Breast epithelium (tissue), 4 donors: Measurements from ENCODE around the gene MTRF1. TPM values are rescaled to one million over a fixed set of nuclear protein-coding genes. Genes with fewer than 3 reads are reported as not detected.

Source experiments
- DNase-seq, 2 donors: peaks; one replicate each; pipeline ENCODE4 v3.0.0-alpha.2; 2019; ENCODE audit warnings: low spot score in 2 of 2
- H3K27ac ChIP-seq, 2 donors: fragments of 200-600 bp; sonication (generic) in 1 of 2; one replicate each; pipeline ENCODE4 v1.5.1; 2016 to 2019; ENCODE audit warnings: mild to moderate bottlenecking in 1 of 2
- H3K27me3 ChIP-seq, 2 donors: fragments of 200-600 bp; sonication (generic) in 1 of 2; one replicate each; pipeline versions ENCODE4 v1.5.1 to v1.6.0; 2017 to 2019; ENCODE audit warnings: control low read depth in 1 of 2, mild to moderate bottlenecking in 1 of 2
- H3K36me3 ChIP-seq: fragments of 200-600 bp; one replicate; pipeline ENCODE4 v1.5.1; 2019
- H3K4me1 ChIP-seq, 2 donors: fragments of 200-600 bp; sonication (generic); one replicate each; pipeline ENCODE4 v1.5.1; 2016 to 2019; ENCODE audit warnings: control low read depth in 1 of 2
- H3K4me3 ChIP-seq, 3 donors: fragments of 200-600 bp; sonication (generic); 1 replicate in 2 of 3; 2 replicates in 1 of 3; pipeline ENCODE4 v1.5.1; 2016 to 2019; ENCODE audit warnings: mild to moderate bottlenecking in 3 of 3, moderate library complexity in 2 of 3
- H3K9me3 ChIP-seq, 2 donors: fragments of 200-600 bp; sonication (generic) in 1 of 2; one replicate each; pipeline ENCODE4 v1.5.1; 2016 to 2019; ENCODE audit warnings: control low read depth in 1 of 2
- POLR2A ChIP-seq: fragments of 450-650 bp; IDR thresholded peaks from one replicate; pipeline ENCODE4 v1.6.1; 2016; ENCODE audit warnings: antibody characterized with exemption, mild to moderate bottlenecking, moderate library complexity
- POLR2AphosphoS5 ChIP-seq, 3 donors: sonication (generic); formaldehyde crosslinking; IDR thresholded peaks; one replicate each; pipeline ENCODE4 v1.6.1; 2017; ENCODE audit warnings: antibody characterized with exemption in 3 of 3
- intact Hi-C: fragments of 100-400 bp; cut with DNase I; formaldehyde crosslinking; loops from one replicate; pipeline ENCODE4 v1.15.1; 2023; ENCODE audit warnings: low total_unique reads
- total RNA-seq, 3 donors: library from RNA; depleted of rRNA; stranded (reverse); fragments of >200 nt; gene quantifications; one replicate each; pipeline ENCODE4 v1.1.0, GENCODE V29; 2016
- TF ChIP-seq, protein P1 (sequence below), 3 donors: fragments of 450-650 bp; IDR thresholded peaks; one replicate each; pipeline ENCODE4 v1.5.1; 2016 to 2017; ENCODE audit warnings: antibody characterized with exemption in 3 of 3, mild to moderate bottlenecking in 3 of 3, moderate library complexity in 3 of 3

MTRF1 gene
- total RNA-seq, 3 donors from 2014 or later = 10.4 to 18.6 (median 12.8) TPM

DNA sequence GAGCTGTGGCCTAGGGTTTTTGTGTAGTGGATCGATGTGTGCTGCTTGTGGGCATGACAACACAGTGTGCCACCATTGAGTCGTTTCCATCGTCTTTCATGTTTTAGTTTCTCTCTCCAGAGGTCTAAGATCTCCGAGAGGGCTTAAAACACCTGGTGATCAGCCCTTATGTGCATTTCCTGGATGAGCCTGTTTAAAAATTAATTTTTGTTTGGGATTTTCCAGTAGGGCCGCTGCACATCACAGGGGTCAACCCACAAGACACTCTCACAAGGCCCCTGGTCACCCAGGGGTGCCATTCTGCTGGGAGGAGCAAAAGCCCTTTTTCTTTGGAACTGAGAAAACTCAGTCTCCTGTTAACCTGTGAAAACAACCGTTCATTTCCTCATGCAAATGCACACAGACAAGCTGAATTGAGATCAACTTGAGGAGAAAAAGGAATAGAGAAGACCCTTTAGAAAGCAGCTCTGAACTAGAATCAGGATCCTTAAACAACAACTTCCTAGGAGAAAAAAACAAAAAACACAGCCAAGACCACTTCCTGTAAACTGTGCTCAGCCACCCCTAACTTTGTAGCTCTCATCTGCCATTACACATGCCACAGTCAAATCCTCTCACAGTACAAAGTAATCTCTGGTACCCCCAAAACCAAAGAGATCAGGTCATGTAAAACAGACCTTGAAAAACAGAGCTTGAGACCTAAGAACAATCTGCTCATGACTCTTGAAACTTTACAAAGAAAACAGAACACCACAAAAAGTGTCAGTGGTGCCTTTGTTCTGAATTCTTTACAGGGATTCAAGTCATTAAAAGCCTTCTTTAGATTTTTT, 8.3 kb upstream of the MTRF1 start:
- Histone ChIP-seq H3K36me3 (no peaks in the 10 kb centered on the region), H3K4me1 (no peaks in the 10 kb centered on the region), H3K27ac (no peak overlapping the region), H3K27me3 (no peaks in the 10 kb centered on the region), H3K4me3 (no peak overlapping the region), H3K9me3 (peaks cover 0 to 9% of the 10 kb centered on the region in 2 donors)
- intact Hi-C loops = no loop called here
- TF ChIP-seq, protein P1, sequence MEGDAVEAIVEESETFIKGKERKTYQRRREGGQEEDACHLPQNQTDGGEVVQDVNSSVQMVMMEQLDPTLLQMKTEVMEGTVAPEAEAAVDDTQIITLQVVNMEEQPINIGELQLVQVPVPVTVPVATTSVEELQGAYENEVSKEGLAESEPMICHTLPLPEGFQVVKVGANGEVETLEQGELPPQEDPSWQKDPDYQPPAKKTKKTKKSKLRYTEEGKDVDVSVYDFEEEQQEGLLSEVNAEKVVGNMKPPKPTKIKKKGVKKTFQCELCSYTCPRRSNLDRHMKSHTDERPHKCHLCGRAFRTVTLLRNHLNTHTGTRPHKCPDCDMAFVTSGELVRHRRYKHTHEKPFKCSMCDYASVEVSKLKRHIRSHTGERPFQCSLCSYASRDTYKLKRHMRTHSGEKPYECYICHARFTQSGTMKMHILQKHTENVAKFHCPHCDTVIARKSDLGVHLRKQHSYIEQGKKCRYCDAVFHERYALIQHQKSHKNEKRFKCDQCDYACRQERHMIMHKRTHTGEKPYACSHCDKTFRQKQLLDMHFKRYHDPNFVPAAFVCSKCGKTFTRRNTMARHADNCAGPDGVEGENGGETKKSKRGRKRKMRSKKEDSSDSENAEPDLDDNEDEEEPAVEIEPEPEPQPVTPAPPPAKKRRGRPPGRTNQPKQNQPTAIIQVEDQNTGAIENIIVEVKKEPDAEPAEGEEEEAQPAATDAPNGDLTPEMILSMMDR (IDR thresholded peaks at IDR 0.05) = no peak
- TF ChIP-seq POLR2A = no peak
- no peak for TF ChIP-seq POLR2AphosphoS5 (IDR thresholded peaks at IDR 0.05)
- DNase-seq = no peak

DNA sequence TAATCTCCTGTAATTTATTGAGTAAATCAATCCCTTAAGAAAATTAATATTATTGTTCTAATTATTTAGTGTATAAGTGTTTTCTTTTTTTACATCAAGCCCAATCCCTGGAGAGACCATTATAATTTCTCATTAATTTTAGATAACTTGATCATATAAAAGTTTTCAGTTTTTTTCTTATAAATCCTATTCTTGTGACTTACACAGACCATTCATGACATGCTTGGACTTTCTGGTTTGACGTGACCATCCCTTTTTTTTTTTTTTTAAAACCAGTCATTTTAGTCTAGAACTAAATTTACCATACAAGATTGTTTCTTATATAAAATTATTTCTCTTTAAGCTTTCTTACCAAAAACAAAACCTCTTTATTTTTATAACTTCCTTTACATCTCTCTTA, 5.4 kb upstream of the MTRF1 start:
- H3K9me3 ChIP-seq = peaks cover 0 to 9% of the 10 kb centered on the region in 2 donors
- no peak overlapping the region for H3K27ac ChIP-seq
- no peak overlapping the region for H3K4me3 ChIP-seq
- no peak for DNase-seq
- no peaks in the 10 kb centered on the region for H3K4me1 ChIP-seq
- intact Hi-C loops = no loop called here
- H3K36me3 ChIP-seq = no peaks in the 10 kb centered on the region
- TF ChIP-seq POLR2AphosphoS5 (IDR thresholded peaks at IDR 0.05) (no peak), POLR2A (no peak)
- TF ChIP-seq, protein P1 (IDR thresholded peaks at IDR 0.05) = no peak
- H3K27me3 ChIP-seq = no peaks in the 10 kb centered on the region

DNA sequence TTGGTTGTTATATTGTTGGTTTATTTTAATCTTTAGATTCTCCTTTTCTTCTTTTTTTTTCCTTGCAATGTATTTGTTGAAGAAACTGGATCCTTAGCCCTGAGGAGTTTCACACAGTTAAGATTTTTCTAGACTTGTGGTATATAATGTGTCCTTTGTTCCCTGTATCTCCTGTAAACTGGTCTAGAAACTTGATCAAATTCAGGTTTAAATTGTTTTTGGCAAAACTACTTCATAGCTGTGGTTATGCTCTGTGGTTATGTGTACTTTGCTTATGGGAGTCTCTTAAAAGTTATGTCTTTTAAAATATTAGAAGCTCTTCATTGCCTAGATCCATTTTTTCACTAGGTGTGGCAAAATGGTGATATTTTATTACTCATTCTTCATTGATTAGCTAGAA, 3.7 kb upstream of the MTRF1 start:
- H3K36me3 ChIP-seq = no peaks in the 10 kb centered on the region
- no peak for TF ChIP-seq POLR2A
- TF ChIP-seq, protein P1 (IDR thresholded peaks at IDR 0.05) = no peak
- no peak for TF ChIP-seq POLR2AphosphoS5 (IDR thresholded peaks at IDR 0.05)
- H3K27me3 ChIP-seq = no peaks in the 10 kb centered on the region
- peaks cover 0 to 9% of the 10 kb centered on the region in 2 donors for H3K9me3 ChIP-seq
- H3K27ac ChIP-seq = no peak overlapping the region
- peaks cover 0 to 5% of the 10 kb centered on the region in 2 donors for H3K4me1 ChIP-seq
- DNase-seq = no peak
- no peak overlapping the region for H3K4me3 ChIP-seq
- intact Hi-C loops = no loop called here

DNA sequence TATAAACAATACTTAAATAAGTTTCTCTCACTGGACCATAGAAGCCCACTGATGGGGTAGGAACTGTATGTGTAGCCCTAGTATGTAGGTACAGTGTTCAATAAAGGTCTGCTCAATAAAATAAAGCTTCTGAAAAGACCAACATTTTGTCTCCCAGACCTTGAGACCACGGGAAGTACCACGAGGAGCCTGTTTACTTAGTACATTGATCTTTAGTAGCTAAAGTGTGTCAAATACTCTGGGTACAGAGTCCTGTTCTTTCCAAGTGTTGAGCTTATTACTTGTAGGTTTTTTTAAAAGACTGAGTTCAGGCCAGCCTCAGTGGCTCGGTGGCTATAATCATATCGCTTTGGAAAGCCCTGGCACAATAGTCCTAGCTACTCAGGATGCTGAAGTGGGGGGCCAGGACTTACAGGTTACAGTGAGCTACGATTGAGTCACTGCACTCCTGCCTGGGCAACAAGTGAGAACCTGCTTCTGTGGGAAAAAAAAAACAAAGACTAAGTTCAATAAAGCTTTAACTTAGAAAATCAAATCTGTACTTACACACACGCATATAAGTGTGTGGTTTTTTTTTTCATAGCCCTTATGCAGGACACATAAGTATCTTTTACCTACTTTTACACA, 3.4 kb downstream of the MTRF1 start:
- H3K36me3 ChIP-seq = no peaks in the 10 kb centered on the region
- intact Hi-C loops = loop anchor here (2.0 kb wide), 1 partner anchor 23 kb away; no protein-coding TSS in a partner anchor

More for the DNA sequence above, 3.4 kb downstream of the MTRF1 start:
- H3K4me1 ChIP-seq = peaks cover 0 to 5% of the 10 kb centered on the region in 2 donors
- no peak overlapping the region for H3K27ac ChIP-seq
- TF ChIP-seq POLR2A (no peak), POLR2AphosphoS5 (IDR thresholded peaks at IDR 0.05) (no peak)
- TF ChIP-seq, protein P1 (IDR thresholded peaks at IDR 0.05) = no peak
- no peaks in the 10 kb centered on the region for H3K9me3 ChIP-seq
- H3K4me3 ChIP-seq = no peak overlapping the region
- DNase-seq = no peak
- no peaks in the 10 kb centered on the region for H3K27me3 ChIP-seq
